ENCODE measurements around the gene TRABD2B. TPM values are rescaled to one million over a fixed set of nuclear protein-coding genes. Genes with fewer than 3 reads are reported as not detected.

Gene TRABD2B
- total RNA-seq, 5 donors from 2014 or later (not counting 1 experiment from before 2014, with no cell fraction given): not detected

DNA sequence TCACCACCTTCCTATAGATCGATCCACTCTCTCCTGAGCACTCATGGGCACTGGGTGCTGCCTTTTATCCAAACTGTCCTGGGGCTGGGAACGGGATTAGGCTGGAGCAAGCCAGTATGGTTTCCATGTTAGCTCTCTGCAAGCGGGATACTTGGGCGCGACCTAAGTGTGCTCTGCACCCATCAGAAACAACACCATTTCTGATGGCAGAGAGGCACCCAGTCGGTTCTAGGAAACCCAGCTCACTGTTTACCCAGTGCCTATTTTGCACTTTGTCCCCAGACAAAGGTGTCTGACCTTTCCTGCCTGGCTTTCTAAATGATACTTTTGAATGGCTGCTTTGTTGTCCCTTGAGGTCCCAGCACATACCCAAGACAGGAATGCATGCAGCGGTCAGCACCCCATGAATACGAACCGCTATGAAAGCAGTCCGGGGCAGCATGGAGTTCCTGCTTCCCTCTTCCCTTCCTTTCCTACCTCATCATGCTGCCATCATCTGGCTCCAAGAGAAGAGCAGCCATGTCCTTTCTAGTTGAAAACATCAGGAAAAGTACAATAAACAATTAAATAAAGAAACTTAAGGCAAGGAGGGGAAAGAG, 83.9 kb downstream of the TRABD2B start:
- Histone ChIP-seq H3K36me3 (ENCODE audit: control insufficient read depth in 2 of 2, extremely low read depth in 1 of 2, insufficient read depth in 1 of 2, low read length in 1 of 2) (no peaks in the 10 kb centered on the region), H3K4me3 (ENCODE audit: control insufficient read depth in 1 of 2, extremely low read depth in 1 of 2, low read length in 1 of 2) (no peak overlapping the region), H3K27me3 (replicated peaks in 1 of 2; ENCODE audit: control insufficient read depth in 2 of 2, extremely low read depth in 1 of 2, insufficient read depth in 2 of 2, low read length in 1 of 2) (peaks cover 0 to 24% of the 10 kb centered on the region in 2 experiments), H3K4me1 (ENCODE audit: control insufficient read depth in 1 of 2, extremely low read depth in 1 of 2, insufficient read depth in 2 of 2, low read length in 2 of 2) (no peaks in the 10 kb centered on the region), H3K27ac (ENCODE audit: low read length) (no peak overlapping the region), H3K9me3 (no peaks in the 10 kb centered on the region)
- Mint-ChIP-seq H3K27me3 (peaks cover 13 to 19% of the 10 kb centered on the region in 2 donors), H3K27ac (no peak overlapping the region), H3K4me3 (no peak overlapping the region), H3K36me3 (no peaks in the 10 kb centered on the region), H3K4me1 (no peaks in the 10 kb centered on the region), H3K9me3 (no peaks in the 10 kb centered on the region)
- ATAC-seq (replicated peaks in 1 of 4): no peak
- DNase-seq: no peak
- CTCF ChIA-PET: no interaction called here
- POLR2A ChIA-PET: no interaction called here
- 73% methylated on average over 6 of the region's 10 CpGs for whole genome bisulfite sequencing (ENCODE audit: insufficient coverage)

- DNase-seq (no peak), ATAC-seq (replicated peaks in 1 of 4) (no peak)
- POLR2A ChIA-PET: no interaction called here
- Histone ChIP-seq H3K9me3 (no peaks in the 10 kb centered on the region), H3K4me3 (ENCODE audit: control insufficient read depth in 1 of 2, extremely low read depth in 1 of 2, low read length in 1 of 2) (no peak overlapping the region), H3K4me1 (ENCODE audit: control insufficient read depth in 1 of 2, extremely low read depth in 1 of 2, insufficient read depth in 2 of 2, low read length in 2 of 2) (no peaks in the 10 kb centered on the region), H3K36me3 (ENCODE audit: control insufficient read depth in 2 of 2, extremely low read depth in 1 of 2, insufficient read depth in 1 of 2, low read length in 1 of 2) (no peaks in the 10 kb centered on the region), H3K27me3 (replicated peaks in 1 of 2; ENCODE audit: control insufficient read depth in 2 of 2, extremely low read depth in 1 of 2, insufficient read depth in 2 of 2, low read length in 1 of 2) (peaks cover 0 to 21% of the 10 kb centered on the region in 2 experiments), H3K27ac (ENCODE audit: low read length) (no peak overlapping the region)
- H3K27me3 Mint-ChIP-seq: peaks cover 13 to 16% of the 10 kb centered on the region in 2 donors
- H3K4me3 Mint-ChIP-seq: no peak overlapping the region
- CTCF ChIA-PET: no interaction called here
- H3K36me3 Mint-ChIP-seq: no peaks in the 10 kb centered on the region
- H3K27ac Mint-ChIP-seq: no peak overlapping the region
- no peaks in the 10 kb centered on the region for H3K4me1 Mint-ChIP-seq
- 14% methylated on average over 2 of the region's 4 CpGs for WGBS (ENCODE audit: insufficient coverage)
- no peaks in the 10 kb centered on the region for H3K9me3 Mint-ChIP-seq
These were observed 84.4 kb downstream of the TRABD2B start for GRCh38 chr1:47912756-47913155.

GRCh38 chr1:47911892-47912291, 85.3 kb downstream of the TRABD2B start:
- ChIA-PET POLR2A (no interaction called here), CTCF (no interaction called here)
- ATAC-seq (replicated peaks in 1 of 4): no peak
- no peaks in the 10 kb centered on the region for H3K36me3 ChIP-seq (ENCODE audit: control insufficient read depth in 2 of 2, extremely low read depth in 1 of 2, insufficient read depth in 1 of 2, low read length in 1 of 2)
- WGBS (ENCODE audit: insufficient coverage): 75% methylated on average over 3 of the region's 4 CpGs
- H3K4me3 Mint-ChIP-seq: no peak overlapping the region
- no peak overlapping the region for H3K27ac Mint-ChIP-seq
- peaks cover 0 to 21% of the 10 kb centered on the region in 2 experiments for H3K27me3 ChIP-seq (replicated peaks in 1 of 2; ENCODE audit: control insufficient read depth in 2 of 2, extremely low read depth in 1 of 2, insufficient read depth in 2 of 2, low read length in 1 of 2)
- no peaks in the 10 kb centered on the region for H3K4me1 Mint-ChIP-seq
- no peaks in the 10 kb centered on the region for H3K36me3 Mint-ChIP-seq
- H3K4me1 ChIP-seq (ENCODE audit: control insufficient read depth in 1 of 2, extremely low read depth in 1 of 2, insufficient read depth in 2 of 2, low read length in 2 of 2): no peaks in the 10 kb centered on the region
- DNase-seq: no peak
- peaks cover 13 to 15% of the 10 kb centered on the region in 2 donors for H3K27me3 Mint-ChIP-seq
- no peaks in the 10 kb centered on the region for H3K9me3 Mint-ChIP-seq
- no peak overlapping the region for H3K4me3 ChIP-seq (ENCODE audit: control insufficient read depth in 1 of 2, extremely low read depth in 1 of 2, low read length in 1 of 2)
- no peaks in the 10 kb centered on the region for H3K9me3 ChIP-seq
- no peak overlapping the region for H3K27ac ChIP-seq (ENCODE audit: low read length)

- ATAC-seq (replicated peaks in 1 of 4) (no peak), DNase-seq (no peak)
- H3K27me3 ChIP-seq (replicated peaks in 1 of 2; ENCODE audit: control insufficient read depth in 2 of 2, extremely low read depth in 1 of 2, insufficient read depth in 2 of 2, low read length in 1 of 2): peaks cover 0 to 24% of the 10 kb centered on the region in 2 experiments
- ChIA-PET CTCF (no interaction called here), POLR2A (no interaction called here)
- no peaks in the 10 kb centered on the region for H3K9me3 ChIP-seq
- H3K4me1 ChIP-seq (ENCODE audit: control insufficient read depth in 1 of 2, extremely low read depth in 1 of 2, insufficient read depth in 2 of 2, low read length in 2 of 2): no peaks in the 10 kb centered on the region
- H3K27ac ChIP-seq (ENCODE audit: low read length): no peak overlapping the region
- no peak overlapping the region for H3K4me3 ChIP-seq (ENCODE audit: control insufficient read depth in 1 of 2, extremely low read depth in 1 of 2, low read length in 1 of 2)
- no peaks in the 10 kb centered on the region for H3K36me3 ChIP-seq (ENCODE audit: control insufficient read depth in 2 of 2, extremely low read depth in 1 of 2, insufficient read depth in 1 of 2, low read length in 1 of 2)
- H3K4me3 Mint-ChIP-seq: no peak overlapping the region
- no peaks in the 10 kb centered on the region for H3K4me1 Mint-ChIP-seq
- 83% methylated on average over 8 of the region's 9 CpGs for WGBS (ENCODE audit: insufficient coverage)
- H3K9me3 Mint-ChIP-seq: no peaks in the 10 kb centered on the region
- H3K36me3 Mint-ChIP-seq: no peaks in the 10 kb centered on the region
- peaks cover 13 to 15% of the 10 kb centered on the region in 2 donors for H3K27me3 Mint-ChIP-seq
- H3K27ac Mint-ChIP-seq: no peak overlapping the region
These were observed 85.8 kb downstream of the TRABD2B start for GRCh38 chr1:47911424-47911823.

DNA sequence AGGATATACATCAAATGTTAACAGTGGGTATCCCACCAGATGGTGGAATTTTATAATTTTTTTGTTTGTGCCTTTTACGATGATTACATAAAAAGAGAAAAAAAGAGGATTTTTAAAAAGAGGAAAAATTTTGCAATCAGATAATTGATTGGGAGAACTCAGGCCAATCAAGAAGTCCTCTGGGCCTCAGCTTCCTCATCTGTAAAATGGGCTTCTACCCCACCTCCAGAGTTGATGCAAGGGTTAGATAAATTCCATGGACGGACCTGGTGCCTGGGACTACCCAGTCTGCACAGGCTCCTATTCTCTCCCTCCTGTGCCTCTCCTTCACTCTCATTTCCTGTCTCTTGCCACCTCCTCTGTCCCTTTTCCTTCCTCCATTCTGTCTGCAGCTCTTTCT, 88.9 kb downstream of the TRABD2B start:
- Histone ChIP-seq H3K27me3 (replicated peaks in 1 of 2; ENCODE audit: control insufficient read depth in 2 of 2, extremely low read depth in 1 of 2, insufficient read depth in 2 of 2, low read length in 1 of 2) (peaks cover 0 to 23% of the 10 kb centered on the region in 2 experiments), H3K27ac (ENCODE audit: low read length) (no peak overlapping the region), H3K4me1 (ENCODE audit: control insufficient read depth in 1 of 2, extremely low read depth in 1 of 2, insufficient read depth in 2 of 2, low read length in 2 of 2) (no peaks in the 10 kb centered on the region), H3K36me3 (ENCODE audit: control insufficient read depth in 2 of 2, extremely low read depth in 1 of 2, insufficient read depth in 1 of 2, low read length in 1 of 2) (no peaks in the 10 kb centered on the region), H3K4me3 (ENCODE audit: control insufficient read depth in 1 of 2, extremely low read depth in 1 of 2, low read length in 1 of 2) (no peak overlapping the region), H3K9me3 (no peaks in the 10 kb centered on the region)
- Mint-ChIP-seq H3K27me3 (peaks cover 10 to 15% of the 10 kb centered on the region in 2 donors), H3K9me3 (no peaks in the 10 kb centered on the region), H3K27ac (no peak overlapping the region), H3K4me1 (no peaks in the 10 kb centered on the region), H3K36me3 (no peaks in the 10 kb centered on the region), H3K4me3 (no peak overlapping the region)
- ATAC-seq (replicated peaks in 1 of 4): no peak
- 71% methylated on average over 1 of the region's 2 CpGs for WGBS (ENCODE audit: insufficient coverage)
- no peak for DNase-seq
- POLR2A ChIA-PET: no interaction called here
- CTCF ChIA-PET: no interaction called here

DNA sequence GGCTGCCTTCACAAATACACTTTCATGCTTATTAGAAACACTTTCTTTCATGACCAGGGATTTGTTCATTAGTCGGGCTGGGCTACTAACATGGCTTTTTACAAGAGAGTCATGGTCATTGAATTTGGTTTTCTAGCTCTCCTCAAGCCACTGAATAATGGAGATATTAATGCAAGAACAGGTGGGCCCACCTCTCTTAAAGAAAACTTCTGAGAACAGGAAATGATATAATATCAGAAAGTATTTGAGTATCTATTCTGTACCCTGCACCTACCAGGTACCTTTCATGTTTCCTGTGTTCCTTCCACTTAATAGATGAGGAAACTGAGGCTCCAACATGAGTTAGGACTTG, 90.0 kb downstream of the TRABD2B start:
- H3K36me3 Mint-ChIP-seq: no peaks in the 10 kb centered on the region
- no CpG with 5 or more reads among the region's 1 CpG for WGBS (ENCODE audit: insufficient coverage)
- no peak overlapping the region for H3K27ac Mint-ChIP-seq
- ChIA-PET CTCF (no interaction called here), POLR2A (no interaction called here)
- no peak overlapping the region for H3K4me3 ChIP-seq (ENCODE audit: control insufficient read depth in 1 of 2, extremely low read depth in 1 of 2, low read length in 1 of 2)
- no peaks in the 10 kb centered on the region for H3K9me3 Mint-ChIP-seq
- DNase-seq (no peak), ATAC-seq (replicated peaks in 1 of 4) (no peak)
- no peaks in the 10 kb centered on the region for H3K4me1 Mint-ChIP-seq
- no peaks in the 10 kb centered on the region for H3K4me1 ChIP-seq (ENCODE audit: control insufficient read depth in 1 of 2, extremely low read depth in 1 of 2, insufficient read depth in 2 of 2, low read length in 2 of 2)
- H3K4me3 Mint-ChIP-seq: no peak overlapping the region
- H3K9me3 ChIP-seq: no peaks in the 10 kb centered on the region
- H3K36me3 ChIP-seq (ENCODE audit: control insufficient read depth in 2 of 2, extremely low read depth in 1 of 2, insufficient read depth in 1 of 2, low read length in 1 of 2): no peaks in the 10 kb centered on the region
- H3K27ac ChIP-seq (ENCODE audit: low read length): no peak overlapping the region
- H3K27me3 ChIP-seq (replicated peaks in 1 of 2; ENCODE audit: control insufficient read depth in 2 of 2, extremely low read depth in 1 of 2, insufficient read depth in 2 of 2, low read length in 1 of 2): peaks cover 0 to 18% of the 10 kb centered on the region in 2 experiments
- H3K27me3 Mint-ChIP-seq: peaks cover 6 to 11% of the 10 kb centered on the region in 2 donors
